Natural killer cell (primary cell): Measurements from ENCODE around the gene TBL1XR1. TPM values are rescaled to one million over a fixed set of nuclear protein-coding genes. Genes with fewer than 3 reads are reported as not detected.
A peak's percentile ranks its signal among the peaks of the same experiment; 100 is the strongest.

Experiments
- ATAC-seq, 3 donors: fragments of 150-1000 bp in 2 of 3; fragments of 200-7000 bp in 1 of 3; cut with Tn5 transposase; 1 replicate in 1 of 3; 2 replicates in 2 of 3; pipeline ENCODE4 v1.10.0; 2021; ENCODE audit warnings: mild to moderate bottlenecking in 2 of 3, moderate library complexity in 2 of 3
- DNase-seq, 2 donors: peaks; one replicate each; pipeline versions ENCODE4 v3.0.0 to v3.0.0-alpha.2; 2013 to 2021; ENCODE audit warnings: mixed read lengths in 1 of 2
- H3K27ac ChIP-seq: one replicate; pipeline ENCODE4 v1.5.1; 2013; ENCODE audit warnings: mild to moderate bottlenecking, low read length
- H3K27me3 ChIP-seq: one replicate; pipeline ENCODE4 v1.6.1; 2013; ENCODE audit warnings: low read length; ENCODE audit not compliant: control insufficient read depth, insufficient read depth
- H3K36me3 ChIP-seq: one replicate; pipeline ENCODE4 v1.6.1; 2013; ENCODE audit warnings: low read length; ENCODE audit not compliant: control insufficient read depth, insufficient read depth
- H3K4me1 ChIP-seq: one replicate; pipeline ENCODE4 v1.6.1; 2013; ENCODE audit warnings: low read length; ENCODE audit not compliant: control insufficient read depth, insufficient read depth
- H3K4me3 ChIP-seq: one replicate; pipeline ENCODE4 v1.5.1; 2013; ENCODE audit warnings: low read length
- H3K9me3 ChIP-seq: one replicate; pipeline ENCODE4 v1.6.1; 2013; ENCODE audit warnings: low read length; ENCODE audit not compliant: control insufficient read depth, insufficient read depth
- H3K27ac Mint-ChIP-seq, 2 donors: one replicate each; pipeline ENCODE4 v1.8.0; 2022; ENCODE audit warnings: mild to moderate bottlenecking in 2 of 2, mixed read lengths in 2 of 2, moderate library complexity in 1 of 2
- H3K27me3 Mint-ChIP-seq, 2 donors: one replicate each; pipeline ENCODE4 v1.8.0; 2022; ENCODE audit warnings: low read depth in 2 of 2, mixed read lengths in 2 of 2
- H3K36me3 Mint-ChIP-seq: one replicate; pipeline ENCODE4 v1.8.0; 2022; ENCODE audit warnings: mixed read lengths
- H3K4me1 Mint-ChIP-seq, 2 donors: one replicate each; pipeline ENCODE4 v1.8.0; 2022; ENCODE audit warnings: mixed read lengths in 2 of 2
- H3K4me3 Mint-ChIP-seq: one replicate; pipeline ENCODE4 v1.8.0; 2022; ENCODE audit warnings: mild to moderate bottlenecking, moderate library complexity, mixed read lengths
- H3K9me3 Mint-ChIP-seq, 2 donors: one replicate each; pipeline ENCODE4 v1.8.0; 2022; ENCODE audit warnings: mixed read lengths in 2 of 2
- WGBS: methylation state at CpG from one replicate; pipeline ENCODE4 v1.1.7; 2013; ENCODE audit warnings: missing lambda C conversion rate; ENCODE audit not compliant: insufficient coverage; 5-methylcytosine and 5-hydroxymethylcytosine counted together
- intact Hi-C: fragments of 100-400 bp; cut with micrococcal nuclease; formaldehyde crosslinking; loops from one replicate; pipeline ENCODE4 v1.14.2; 2022
- total RNA-seq, 4 donors: library from RNA; stranded (reverse); fragments of 120-200 nt in 1 of 4; gene quantifications; one replicate each; pipeline versions ENCODE4 v1.2.3 to v1.2.4, GENCODE V29; 2013 to 2022
- TF ChIP-seq, protein P1 (sequence below): fragments of 200-600 bp; IDR thresholded peaks from one replicate; pipeline ENCODE4 v1.8.0; 2022; ENCODE audit warnings: antibody characterized with exemption

TBL1XR1 gene
- total RNA-seq, 3 donors from 2014 or later (not counting 1 experiment from before 2014, with no cell fraction given) = 74.6 to 118 (median 81.7) TPM

DNA sequence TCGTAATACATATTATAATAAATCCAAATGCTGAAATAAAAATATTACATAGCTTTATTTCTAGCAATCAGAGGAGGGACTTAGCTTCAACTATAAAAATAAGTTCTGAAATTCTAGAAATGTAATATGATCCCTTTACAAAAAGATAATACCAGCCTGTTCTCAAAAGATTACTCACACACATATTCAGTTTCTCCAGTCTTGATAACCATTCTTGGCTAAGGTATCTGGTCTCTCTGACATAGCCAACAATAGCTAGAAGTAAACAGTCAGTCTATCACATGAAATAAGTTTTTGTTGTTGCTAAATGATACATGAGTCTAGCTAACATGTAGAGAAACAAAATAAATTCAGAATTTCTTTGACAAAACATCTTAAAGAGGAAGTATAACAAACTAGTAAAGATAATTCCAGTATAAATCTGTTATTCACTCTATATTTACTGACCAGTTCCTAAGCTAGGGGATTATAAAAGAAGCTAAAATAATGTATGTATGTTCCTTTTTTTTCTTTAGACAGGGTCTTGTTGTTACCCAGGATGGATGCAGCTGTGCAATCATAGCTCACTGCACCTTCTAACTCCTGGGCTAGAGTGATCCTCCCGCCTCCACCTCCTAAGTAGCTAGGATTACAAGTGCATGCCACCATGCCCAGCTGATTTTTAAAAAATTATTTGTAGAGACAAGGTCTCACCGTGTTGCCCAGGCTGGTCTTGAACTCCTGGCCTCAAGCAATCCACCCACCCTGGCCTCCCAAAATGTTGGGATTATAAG is 170.6 kb downstream of the TBL1XR1 start:
- no peak overlapping the region for H3K27ac ChIP-seq
- peaks cover 0 to 8% of the 10 kb centered on the region in 2 donors for H3K4me1 Mint-ChIP-seq
- peaks cover 16% of the 10 kb centered on the region for H3K36me3 Mint-ChIP-seq
- H3K9me3 Mint-ChIP-seq = no peaks in the 10 kb centered on the region
- H3K9me3 ChIP-seq = no peaks in the 10 kb centered on the region
- H3K27me3 ChIP-seq = no peaks in the 10 kb centered on the region
- no peak for ATAC-seq
- H3K27me3 Mint-ChIP-seq = no peaks in the 10 kb centered on the region
- 95% methylated on average over 2 of the region's 3 CpGs for WGBS
- TF ChIP-seq, protein P1, sequence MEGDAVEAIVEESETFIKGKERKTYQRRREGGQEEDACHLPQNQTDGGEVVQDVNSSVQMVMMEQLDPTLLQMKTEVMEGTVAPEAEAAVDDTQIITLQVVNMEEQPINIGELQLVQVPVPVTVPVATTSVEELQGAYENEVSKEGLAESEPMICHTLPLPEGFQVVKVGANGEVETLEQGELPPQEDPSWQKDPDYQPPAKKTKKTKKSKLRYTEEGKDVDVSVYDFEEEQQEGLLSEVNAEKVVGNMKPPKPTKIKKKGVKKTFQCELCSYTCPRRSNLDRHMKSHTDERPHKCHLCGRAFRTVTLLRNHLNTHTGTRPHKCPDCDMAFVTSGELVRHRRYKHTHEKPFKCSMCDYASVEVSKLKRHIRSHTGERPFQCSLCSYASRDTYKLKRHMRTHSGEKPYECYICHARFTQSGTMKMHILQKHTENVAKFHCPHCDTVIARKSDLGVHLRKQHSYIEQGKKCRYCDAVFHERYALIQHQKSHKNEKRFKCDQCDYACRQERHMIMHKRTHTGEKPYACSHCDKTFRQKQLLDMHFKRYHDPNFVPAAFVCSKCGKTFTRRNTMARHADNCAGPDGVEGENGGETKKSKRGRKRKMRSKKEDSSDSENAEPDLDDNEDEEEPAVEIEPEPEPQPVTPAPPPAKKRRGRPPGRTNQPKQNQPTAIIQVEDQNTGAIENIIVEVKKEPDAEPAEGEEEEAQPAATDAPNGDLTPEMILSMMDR = no peak
- H3K27ac Mint-ChIP-seq = no peak overlapping the region
- no peak overlapping the region for H3K4me3 ChIP-seq
- no peaks in the 10 kb centered on the region for H3K4me1 ChIP-seq
- intact Hi-C loops = no loop called here
- no peak for DNase-seq
- H3K36me3 ChIP-seq = peaks cover 36% of the 10 kb centered on the region
- no peak overlapping the region for H3K4me3 Mint-ChIP-seq

DNA sequence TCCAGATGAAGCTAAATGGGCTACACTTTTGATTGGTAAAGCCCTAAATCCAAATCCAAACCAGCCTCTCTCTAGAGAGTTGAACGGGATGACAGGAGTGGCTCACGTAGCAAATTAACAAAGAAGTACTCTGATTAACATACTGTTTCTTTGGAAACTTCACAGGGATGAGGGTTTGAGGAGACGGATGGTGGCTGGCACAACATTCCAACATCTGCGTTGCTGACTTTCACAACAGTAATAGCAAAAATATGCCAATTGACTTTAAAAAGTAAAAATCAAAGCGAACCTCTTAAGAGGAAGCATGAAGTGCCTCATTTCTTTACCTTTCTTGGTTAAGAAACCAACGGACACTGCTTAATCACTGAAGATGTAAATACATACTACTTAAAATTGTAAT is 181.4 kb downstream of the TBL1XR1 start:
- Mint-ChIP-seq H3K4me3 (no peak overlapping the region), H3K4me1 (peaks cover 0 to 6% of the 10 kb centered on the region in 2 donors), H3K36me3 (peaks cover 3% of the 10 kb centered on the region), H3K9me3 (no peaks in the 10 kb centered on the region), H3K27ac (peak overlapping the region in 1 of 2 donors; percentile 24), H3K27me3 (no peaks in the 10 kb centered on the region)
- Histone ChIP-seq H3K9me3 (no peaks in the 10 kb centered on the region), H3K27me3 (no peaks in the 10 kb centered on the region), H3K4me3 (no peak overlapping the region), H3K36me3 (peaks cover 8% of the 10 kb centered on the region), H3K4me1 (no peaks in the 10 kb centered on the region), H3K27ac (no peak overlapping the region)
- 94% methylated on average over 5 of the region's 6 CpGs for WGBS
- DNase-seq (no peak), ATAC-seq (no peak)
- intact Hi-C loops = no loop called here
- TF ChIP-seq, protein P1 = no peak

DNA sequence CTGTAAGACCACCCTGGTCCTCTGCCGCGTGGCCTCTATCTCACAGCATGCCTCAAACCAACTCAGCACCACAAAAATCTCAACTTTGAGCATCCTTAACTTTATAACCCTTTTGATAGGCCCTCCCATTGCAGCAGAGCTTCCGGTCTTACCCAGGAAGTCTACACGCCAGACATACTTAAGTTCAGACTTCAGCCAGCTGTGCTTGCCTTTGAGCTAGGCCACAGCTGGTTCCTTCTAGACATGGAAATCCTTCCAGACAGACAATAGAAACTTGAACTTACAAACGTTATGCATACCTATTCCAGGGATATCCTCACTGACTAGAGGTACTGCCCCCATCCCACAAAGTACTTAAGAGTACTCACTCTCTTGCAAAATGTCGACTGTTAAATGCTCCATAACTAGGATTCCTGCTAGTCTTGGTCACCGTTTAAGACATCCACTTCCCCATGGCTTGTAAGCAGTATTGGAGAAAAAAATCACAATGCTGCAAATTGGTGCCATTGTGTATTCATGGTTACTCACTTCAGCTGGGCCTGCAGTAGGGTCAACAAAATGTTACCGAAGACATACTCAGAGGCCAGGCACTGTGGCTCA is 183.5 kb downstream of the TBL1XR1 start:
- Mint-ChIP-seq H3K27me3 (no peaks in the 10 kb centered on the region), H3K9me3 (no peaks in the 10 kb centered on the region), H3K4me3 (no peak overlapping the region), H3K36me3 (no peaks in the 10 kb centered on the region), H3K27ac (no peak overlapping the region), H3K4me1 (peaks cover 0 to 5% of the 10 kb centered on the region in 2 donors)
- ATAC-seq (no peak), DNase-seq (no peak)
- Histone ChIP-seq H3K36me3 (peaks cover 2% of the 10 kb centered on the region), H3K27me3 (no peaks in the 10 kb centered on the region), H3K4me3 (no peak overlapping the region), H3K4me1 (no peaks in the 10 kb centered on the region), H3K9me3 (no peaks in the 10 kb centered on the region), H3K27ac (no peak overlapping the region)
- 93% methylated on average over 8 of the region's 8 CpGs for WGBS
- TF ChIP-seq, protein P1 = no peak
- intact Hi-C loops = no loop called here
